NCI-H345 treated with DMSO at 0.1 percent for 48 hours (cell line): ENCODE data around the gene FBXO38.

Experiments used
- DNase-seq: peaks from one replicate; lab custom pipeline; 2025; ENCODE audit not compliant: unreplicated experiment; lab: John Stamatoyannopoulos, UW

The FBXO38 gene

GRCh38 chr5:148385094-148385493, 1.3 kb downstream of the FBXO38 start:
- DNase-seq = no peak

DNA sequence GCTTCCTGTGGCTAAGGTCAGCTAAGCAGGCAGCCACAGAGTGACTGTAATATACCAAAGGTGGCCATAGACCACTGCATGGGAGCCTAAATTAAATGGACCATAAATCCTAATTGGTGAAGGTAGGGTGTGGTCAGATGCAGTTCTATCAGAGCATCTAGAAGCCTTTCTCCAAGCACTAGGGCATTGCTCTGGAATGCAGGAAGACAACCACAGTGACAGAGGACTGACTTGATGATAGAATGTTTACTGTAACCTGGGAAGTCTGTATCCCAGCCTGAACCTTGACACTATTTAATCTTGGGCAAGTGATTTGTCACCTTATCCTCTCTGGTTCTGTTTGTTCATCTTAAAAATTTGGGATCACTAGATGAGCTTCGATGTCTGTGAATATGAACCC, 2.3 kb downstream of the FBXO38 start:
- DNase-seq = no peak

DNA sequence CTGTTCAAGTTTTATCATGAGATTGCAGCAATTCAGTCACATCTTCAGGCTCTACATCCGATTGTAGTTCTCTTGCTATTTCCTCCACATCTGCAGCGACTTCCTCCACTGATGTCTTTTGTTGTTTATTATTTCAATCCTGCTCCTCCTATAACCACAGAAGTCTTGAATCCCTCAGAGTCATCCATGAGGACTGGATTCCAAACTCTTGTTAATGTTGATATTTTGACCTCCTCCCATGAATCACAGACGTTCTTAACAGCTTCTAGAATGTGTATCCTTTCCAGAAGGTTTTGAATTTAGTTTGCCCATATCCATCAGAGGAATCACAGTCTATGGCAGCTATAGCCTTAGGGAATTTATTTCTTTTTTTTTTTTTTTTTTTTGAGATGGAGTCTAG, 3.6 kb downstream of the FBXO38 start:
- DNase-seq = no peak

DNA sequence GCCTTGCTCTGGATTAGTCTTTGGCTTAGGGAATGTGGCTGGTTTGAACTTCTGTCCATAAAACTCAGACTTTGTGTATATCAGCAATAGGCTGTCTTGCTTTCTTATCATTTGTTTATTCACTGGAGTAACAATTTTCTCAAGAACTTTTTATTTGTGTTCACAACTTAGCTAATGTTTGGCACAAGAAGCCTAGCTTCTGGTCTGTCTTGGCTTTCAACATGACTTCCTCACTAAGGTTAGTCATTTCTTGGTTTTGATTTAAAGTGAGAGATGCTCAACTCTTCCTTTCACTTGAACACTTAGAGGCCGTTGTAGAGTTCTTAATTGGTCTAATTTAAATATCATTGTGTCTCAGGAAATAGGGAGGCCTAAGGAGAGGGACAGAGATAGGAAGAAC, 4.9 kb downstream of the FBXO38 start:
- DNase-seq = no peak

GRCh38 chr5:148390914-148391313, 7.2 kb downstream of the FBXO38 start:
- no peak for DNase-seq

DNA sequence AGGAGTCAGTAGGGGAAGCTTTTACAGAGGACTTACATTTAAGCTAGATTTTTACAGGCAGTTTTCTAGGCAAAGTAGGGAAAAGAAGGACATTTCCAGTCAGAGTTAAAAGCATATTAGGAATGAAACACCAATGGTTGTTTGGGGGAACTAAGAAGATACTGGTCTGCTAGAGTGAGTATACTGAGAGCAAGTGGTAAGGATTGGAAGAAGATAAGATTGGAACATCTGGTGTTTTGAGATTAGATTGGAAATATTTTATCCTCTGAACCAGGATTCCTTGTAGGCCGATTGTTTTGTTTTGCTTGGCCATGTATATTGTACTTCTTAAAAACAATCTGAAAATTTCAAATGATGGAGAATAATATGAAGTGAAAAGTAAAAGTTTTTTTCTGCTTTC, 7.7 kb downstream of the FBXO38 start:
- no peak for DNase-seq

GRCh38 chr5:148393390-148393741, 9.6 kb downstream of the FBXO38 start:
- peak; percentile 95 for DNase-seq

DNA sequence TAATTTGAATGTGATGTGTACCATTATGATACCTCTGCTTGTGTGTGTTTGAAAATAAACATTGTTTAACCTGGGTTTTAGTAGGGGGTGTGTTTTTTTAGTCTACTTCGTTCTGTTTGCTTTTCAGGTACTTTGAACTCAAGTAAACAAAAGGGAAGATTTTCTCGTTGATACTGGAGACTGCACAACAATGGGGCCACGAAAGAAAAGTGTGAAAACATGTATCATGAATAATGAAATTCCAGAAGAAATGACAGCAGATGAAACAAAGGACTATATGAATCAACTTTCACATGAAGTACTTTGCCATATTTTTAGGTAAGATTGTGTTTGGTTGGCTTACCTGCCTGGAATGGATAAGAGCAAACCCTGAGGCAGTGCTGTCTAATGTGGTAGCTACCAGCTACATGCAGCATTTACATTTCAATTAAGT, 10.8 kb downstream of the FBXO38 start:
- no peak for DNase-seq

GRCh38 chr5:148395031-148395430, 11.3 kb downstream of the FBXO38 start:
- DNase-seq = no peak

- DNase-seq = no peak
Observed at GRCh38 chr5:148397968-148398595, 14.3 kb downstream of the FBXO38 start.

GRCh38 chr5:148398698-148399121, 15.0 kb downstream of the FBXO38 start:
- DNase-seq = no peak

DNA sequence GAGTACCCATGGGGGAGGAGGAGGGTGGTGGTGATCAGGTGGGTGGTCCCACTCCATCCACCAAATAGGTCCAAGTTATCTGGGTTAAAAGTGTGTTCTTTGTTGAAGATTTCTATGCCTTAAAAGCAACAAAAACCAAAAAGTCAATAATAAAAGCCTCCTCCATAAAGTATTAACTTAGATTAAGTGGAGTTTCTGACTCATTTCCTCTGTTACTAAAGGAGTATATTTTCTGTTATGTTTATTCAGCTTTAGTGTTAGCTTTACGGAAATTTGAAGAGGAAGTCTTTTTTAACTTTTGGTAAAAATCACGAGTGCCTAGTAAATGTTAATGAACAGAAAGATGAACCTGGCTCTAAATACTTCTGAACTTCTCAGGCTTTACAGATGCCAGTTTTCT, 17.8 kb downstream of the FBXO38 start:
- no peak for DNase-seq

DNA sequence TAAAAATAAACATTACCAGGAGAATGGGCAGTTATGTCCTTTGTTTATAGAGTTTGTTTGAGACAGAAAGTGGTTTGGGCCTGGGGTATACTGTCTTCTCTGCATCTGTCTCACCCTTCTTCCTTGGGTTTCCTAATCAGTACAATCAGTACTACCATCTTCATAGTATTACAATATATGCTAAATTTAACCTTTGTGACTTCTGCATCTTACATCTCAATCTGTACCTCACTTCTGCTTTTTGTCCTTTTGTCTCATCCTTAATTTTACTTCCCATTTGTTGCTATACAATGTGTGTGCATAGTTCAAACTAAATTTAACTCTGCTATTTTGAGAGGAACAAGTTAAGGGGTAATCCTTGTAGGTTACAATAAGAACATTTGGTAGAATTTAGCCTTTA, 19.6 kb downstream of the FBXO38 start:
- no peak for DNase-seq

DNA sequence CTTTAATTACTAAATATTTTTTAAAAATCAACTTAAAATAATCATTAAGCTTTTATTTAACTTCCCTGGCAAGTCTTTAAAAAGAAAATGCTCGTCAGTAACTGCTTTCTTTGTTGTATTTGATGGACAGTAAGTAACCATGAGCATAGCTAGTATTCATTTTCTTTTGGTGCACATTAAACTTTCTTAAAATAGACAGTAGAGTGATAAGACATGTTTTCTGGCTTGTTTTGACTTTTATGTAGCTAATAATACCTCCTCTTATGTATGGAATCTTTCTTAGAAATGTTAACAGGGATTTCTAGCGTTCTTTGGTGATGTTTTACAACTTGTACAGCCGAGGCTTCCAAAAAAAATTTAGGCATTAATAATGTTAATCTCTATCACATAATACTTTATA, 22.6 kb downstream of the FBXO38 start:
- no peak for DNase-seq

GRCh38 chr5:148408092-148408491, 24.3 kb downstream of the FBXO38 start:
- DNase-seq = no peak

DNA sequence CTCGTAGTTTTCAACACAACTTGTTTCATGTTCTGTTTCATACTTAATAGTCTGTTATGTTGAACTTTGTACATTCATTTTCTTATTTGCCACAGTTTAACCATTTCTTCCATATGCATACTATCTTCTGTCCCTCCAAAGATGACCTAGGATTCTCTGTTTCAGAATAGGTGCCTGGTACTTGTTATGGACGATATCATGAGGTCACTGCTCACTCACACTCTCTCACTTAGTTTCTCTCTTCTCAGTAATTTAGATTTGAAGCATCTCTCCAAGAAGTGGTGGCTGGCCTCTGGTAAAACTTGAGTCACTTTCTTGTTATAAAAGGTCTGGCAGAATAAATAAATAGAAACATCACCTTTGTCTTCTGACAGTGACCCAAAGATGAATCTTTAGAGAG, 28.4 kb downstream of the FBXO38 start:
- no peak for DNase-seq

GRCh38 chr5:148414833-148415232, 31.1 kb downstream of the FBXO38 start:
- no peak for DNase-seq

DNA sequence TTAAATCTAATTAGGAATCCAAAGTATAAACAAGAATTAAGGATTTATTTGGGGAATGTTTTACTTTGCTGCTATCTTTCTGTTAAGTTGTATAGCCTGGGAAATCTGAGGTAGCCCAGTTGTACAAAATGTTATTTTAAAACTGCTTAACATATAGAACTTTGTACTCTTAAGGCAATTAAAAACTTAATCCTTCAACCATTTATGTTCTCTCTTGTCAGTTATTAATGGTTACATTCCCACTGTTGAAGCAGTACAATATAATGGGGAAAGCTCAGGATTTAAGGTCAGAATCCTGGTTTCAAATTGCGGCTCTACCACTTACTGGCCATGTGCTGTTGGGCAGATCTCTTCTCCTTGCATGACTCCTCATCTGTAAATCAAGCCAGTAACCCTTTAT, 32.7 kb downstream of the FBXO38 start:
- no peak for DNase-seq

DNA sequence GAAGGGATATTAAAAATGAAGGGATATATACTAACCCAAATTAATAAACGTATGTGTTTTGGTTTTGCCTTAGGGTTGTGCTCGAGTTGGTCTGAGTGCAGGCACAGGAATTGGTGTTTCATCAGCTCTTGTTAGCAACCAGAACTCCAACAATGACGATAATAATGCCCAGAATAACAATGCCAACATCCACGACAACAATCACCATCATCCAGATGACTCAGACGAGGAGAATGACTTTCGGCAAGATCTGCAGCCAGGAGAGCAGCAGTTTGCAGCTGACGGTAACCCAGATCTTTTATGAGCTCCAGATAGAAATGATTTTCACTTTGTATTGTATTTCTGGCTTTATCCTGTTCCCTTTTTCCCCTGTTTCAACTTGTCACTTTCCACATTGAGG, 33.2 kb downstream of the FBXO38 start:
- DNase-seq = no peak

GRCh38 chr5:148418511-148418910, 34.8 kb downstream of the FBXO38 start:
- no peak for DNase-seq

- DNase-seq = no peak
Observed at GRCh38 chr5:148421661-148422060, 37.9 kb downstream of the FBXO38 start.

- no peak for DNase-seq
Observed at GRCh38 chr5:148425808-148426207, 42.0 kb downstream of the FBXO38 start.

DNA sequence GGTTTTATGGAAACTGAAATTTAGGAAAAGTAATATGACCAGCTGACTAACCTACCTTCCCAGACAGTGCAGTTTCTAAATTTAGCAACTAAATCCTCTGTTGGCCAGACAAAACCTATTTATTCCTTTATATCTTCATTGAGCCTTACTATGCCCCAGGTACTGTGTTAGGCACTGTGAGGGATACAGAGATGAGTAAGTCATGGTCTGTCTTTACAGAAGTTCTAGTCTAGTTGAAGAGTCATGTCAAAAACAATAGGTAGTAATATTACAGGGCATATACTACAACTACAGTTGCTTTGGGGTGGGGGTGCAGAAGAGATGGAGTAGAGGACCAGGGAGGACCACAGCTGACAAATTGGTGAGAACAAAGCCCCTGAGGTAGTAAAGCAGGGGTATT, 42.8 kb downstream of the FBXO38 start:
- no peak for DNase-seq
